ENCODE data around the gene PIP4K2A.

GRCh38 chr10:22515009-22515408, 199.4 kb downstream of the PIP4K2A start:
- no peak for TF ChIP-seq CTCF (conservative IDR thresholded peaks at IDR 0.05)
- TF ChIP-seq ZFX (IDR thresholded peaks at IDR 0.05): no peak
